Testis (tissue), 3 donors: ENCODE measurements around the gene DTNA. TPM values are rescaled to one million over a fixed set of nuclear protein-coding genes. Genes with fewer than 3 reads are reported as not detected.

Experiments
- DNase-seq: peaks from one replicate; pipeline ENCODE4 v3.0.0-alpha.2; 2019
- H3K27ac ChIP-seq, 2 donors: fragments of 200-600 bp; sonication (generic); one replicate each; pipeline ENCODE4 v1.5.1; 2019
- H3K27me3 ChIP-seq: fragments of 200-600 bp; sonication (generic); one replicate; pipeline ENCODE4 v1.5.1; 2019
- H3K36me3 ChIP-seq: fragments of 200-600 bp; sonication (generic); one replicate; pipeline ENCODE4 v1.5.1; 2017; ENCODE audit warnings: low read depth; ENCODE audit errors: missing control alignments
- H3K4me1 ChIP-seq: fragments of 200-600 bp; sonication (generic); one replicate; pipeline ENCODE4 v1.5.1; 2019
- H3K4me3 ChIP-seq, 2 donors: fragments of 200-600 bp; sonication (generic); one replicate each; pipeline ENCODE4 v1.5.1; 2017 to 2019
- H3K9me3 ChIP-seq: fragments of 200-600 bp; sonication (generic); one replicate; pipeline ENCODE4 v1.5.1; 2017
- POLR2A ChIP-seq: fragments of 450-650 bp; IDR thresholded peaks from one replicate; pipeline ENCODE4 v1.6.1; 2017; ENCODE audit warnings: antibody characterized with exemption, mild to moderate bottlenecking, moderate library complexity
- WGBS, 2 donors: methylation state at CpG; one replicate each; pipeline ENCODE4 v1.1.5; 2018; 5-methylcytosine and 5-hydroxymethylcytosine counted together
- intact Hi-C: fragments of 100-400 bp; cut with DNase I; formaldehyde crosslinking; loops from one replicate; pipeline ENCODE4 v1.15.1; 2023; ENCODE audit warnings: low total_unique reads
- polyA plus RNA-seq: library from polyadenylated mRNA; stranded (reverse); fragments of 350-450 nt; fragmentation: Illumina TruSeq; extraction: RNeasy Lipid Tissue Mini Kit (QIAGEN cat#74804); gene quantifications from one replicate; pipeline ENCODE4 v1.2.3, GENCODE V29; 2014; ENCODE audit warnings: low read depth, low replicate concordance; ENCODE audit not compliant: insufficient read depth
- total RNA-seq, 2 donors: library from RNA; depleted of rRNA; stranded (reverse); fragments of >200 nt; gene quantifications; one replicate each; pipeline ENCODE4 v1.2.3, GENCODE V29; 2016
- TF ChIP-seq, protein P1 (sequence below), 3 experiments: fragments of 450-650 bp in 2 of 3; fragments of 200-600 bp in 1 of 3; sonication (generic) in 1 of 3; IDR thresholded peaks; one replicate each; pipeline ENCODE4 v1.5.1; 2016 to 2019; ENCODE audit warnings: antibody characterized with exemption in 3 of 3, mild to moderate bottlenecking in 2 of 3, moderate library complexity in 1 of 3

The DTNA gene
- total and polyA plus RNA-seq, 3 donors from 2014 or later = 18.9 to 96.0 (median 69.1) TPM

DNA sequence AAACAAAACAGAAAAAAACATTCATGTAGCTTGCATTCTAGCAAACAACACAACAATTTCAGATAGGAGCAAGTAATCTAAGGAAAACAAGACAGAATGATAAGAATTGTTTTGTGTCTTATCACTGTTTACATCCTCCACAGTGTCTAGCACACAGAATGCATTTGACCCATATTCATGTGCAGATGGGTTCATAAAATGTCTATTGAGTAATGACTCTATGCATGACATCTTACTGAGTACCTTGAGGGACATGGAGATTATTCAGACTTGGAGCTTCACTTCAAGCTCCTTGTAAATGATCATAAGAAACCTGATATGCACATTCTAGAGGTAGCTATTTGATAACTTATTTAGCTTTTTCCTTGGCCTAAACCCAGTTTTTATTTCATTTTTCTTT is 69.0 kb downstream of the DTNA start:
- Histone ChIP-seq H3K4me1 (no peaks in the 10 kb centered on the region), H3K9me3 (no peaks in the 10 kb centered on the region), H3K27ac (no peak overlapping the region), H3K36me3 (no peaks in the 10 kb centered on the region), H3K4me3 (no peak overlapping the region), H3K27me3 (no peaks in the 10 kb centered on the region)
- no peak for TF ChIP-seq POLR2A
- TF ChIP-seq, protein P1, sequence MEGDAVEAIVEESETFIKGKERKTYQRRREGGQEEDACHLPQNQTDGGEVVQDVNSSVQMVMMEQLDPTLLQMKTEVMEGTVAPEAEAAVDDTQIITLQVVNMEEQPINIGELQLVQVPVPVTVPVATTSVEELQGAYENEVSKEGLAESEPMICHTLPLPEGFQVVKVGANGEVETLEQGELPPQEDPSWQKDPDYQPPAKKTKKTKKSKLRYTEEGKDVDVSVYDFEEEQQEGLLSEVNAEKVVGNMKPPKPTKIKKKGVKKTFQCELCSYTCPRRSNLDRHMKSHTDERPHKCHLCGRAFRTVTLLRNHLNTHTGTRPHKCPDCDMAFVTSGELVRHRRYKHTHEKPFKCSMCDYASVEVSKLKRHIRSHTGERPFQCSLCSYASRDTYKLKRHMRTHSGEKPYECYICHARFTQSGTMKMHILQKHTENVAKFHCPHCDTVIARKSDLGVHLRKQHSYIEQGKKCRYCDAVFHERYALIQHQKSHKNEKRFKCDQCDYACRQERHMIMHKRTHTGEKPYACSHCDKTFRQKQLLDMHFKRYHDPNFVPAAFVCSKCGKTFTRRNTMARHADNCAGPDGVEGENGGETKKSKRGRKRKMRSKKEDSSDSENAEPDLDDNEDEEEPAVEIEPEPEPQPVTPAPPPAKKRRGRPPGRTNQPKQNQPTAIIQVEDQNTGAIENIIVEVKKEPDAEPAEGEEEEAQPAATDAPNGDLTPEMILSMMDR (IDR thresholded peaks at IDR 0.05) = no peak
- intact Hi-C loops = no loop called here
- no peak for DNase-seq

DNA sequence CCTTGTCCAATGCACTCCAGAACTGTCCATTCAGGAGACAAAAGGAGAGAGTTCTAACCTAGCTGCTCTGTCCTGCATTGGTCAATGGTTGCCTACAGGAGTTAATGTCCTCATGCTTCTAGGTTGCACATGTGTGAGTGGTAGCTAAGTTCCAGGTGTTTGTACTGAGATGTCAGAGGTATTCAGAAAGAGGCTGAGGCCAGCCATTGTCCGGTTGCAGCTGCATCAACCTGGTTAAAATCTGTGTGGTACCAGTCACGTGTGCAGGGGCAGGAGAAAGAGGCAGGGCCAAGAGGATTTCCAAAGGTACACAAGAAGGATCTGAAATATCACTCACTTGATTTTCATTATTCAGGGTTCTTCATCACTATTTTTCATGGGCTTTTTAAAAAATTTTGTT is 70.8 kb downstream of the DTNA start:
- Histone ChIP-seq H3K27ac (no peak overlapping the region), H3K4me1 (no peaks in the 10 kb centered on the region), H3K9me3 (no peaks in the 10 kb centered on the region), H3K4me3 (no peak overlapping the region), H3K36me3 (no peaks in the 10 kb centered on the region), H3K27me3 (no peaks in the 10 kb centered on the region)
- DNase-seq = no peak
- WGBS, 2 donors = 89 to 94% methylated on average over 2 of the region's 2 CpGs
- intact Hi-C loops = no loop called here
- TF ChIP-seq POLR2A = no peak
- TF ChIP-seq, protein P1 (IDR thresholded peaks at IDR 0.05) = no peak

DNA sequence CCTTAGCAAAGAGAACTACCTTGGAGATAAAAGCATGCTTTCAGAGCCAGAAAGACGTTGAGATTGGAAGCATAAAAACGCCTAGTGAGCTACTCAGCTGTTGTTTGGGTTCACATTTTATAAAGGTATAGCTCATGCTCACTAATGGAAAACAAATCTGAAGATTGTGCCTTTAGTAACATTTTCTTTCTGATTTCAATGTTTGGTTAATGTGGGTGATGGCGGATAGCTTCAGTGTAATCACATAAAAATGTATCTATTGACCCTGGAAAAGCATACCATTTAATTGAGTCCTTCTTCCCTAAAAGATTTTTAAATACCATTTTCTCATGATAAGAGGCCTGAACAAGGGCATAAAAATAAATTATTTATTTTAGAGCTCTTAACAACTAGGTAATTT is 73.4 kb downstream of the DTNA start:
- TF ChIP-seq, protein P1 (IDR thresholded peaks at IDR 0.05) = no peak
- Histone ChIP-seq H3K4me1 (no peaks in the 10 kb centered on the region), H3K27ac (no peak overlapping the region), H3K27me3 (no peaks in the 10 kb centered on the region), H3K36me3 (no peaks in the 10 kb centered on the region), H3K9me3 (no peaks in the 10 kb centered on the region), H3K4me3 (no peak overlapping the region)
- DNase-seq = no peak
- WGBS, 2 donors = 55 to 58% methylated on average over 3 of the region's 3 CpGs
- intact Hi-C loops = no loop called here

DNA sequence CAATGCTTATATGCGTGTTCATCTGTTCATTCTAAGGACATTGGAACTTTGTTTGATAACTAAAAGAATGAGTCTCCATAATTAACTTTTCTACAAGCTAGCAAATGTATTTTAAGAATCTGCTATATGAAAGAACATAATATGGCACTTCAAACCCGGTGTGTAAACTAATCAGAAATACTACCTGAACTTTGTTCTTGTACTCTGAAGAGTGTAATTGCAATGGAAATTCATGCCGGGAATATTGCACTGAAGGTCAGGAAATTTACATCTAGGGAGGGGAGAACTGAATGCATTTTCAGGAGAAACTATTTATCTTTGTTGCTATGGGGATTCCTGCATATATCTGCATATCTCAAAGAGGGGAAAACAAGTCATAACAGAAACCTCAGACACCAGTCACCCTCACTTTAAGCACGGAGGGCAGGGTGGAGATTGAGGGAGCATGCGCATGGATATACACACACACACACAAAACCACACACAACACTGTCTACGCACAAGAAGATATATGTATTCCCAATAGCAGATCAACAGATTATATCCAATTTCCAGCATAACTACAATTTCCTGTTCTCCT is 76.2 kb downstream of the DTNA start:
- TF ChIP-seq, protein P1 (IDR thresholded peaks at IDR 0.05) = no peak
- no peak for TF ChIP-seq POLR2A
- H3K36me3 ChIP-seq = no peaks in the 10 kb centered on the region
- 78 to 87% methylated on average over 6 of the region's 6 CpGs for WGBS, 2 donors
- H3K4me3 ChIP-seq = no peak overlapping the region
- H3K4me1 ChIP-seq = no peaks in the 10 kb centered on the region
- no peaks in the 10 kb centered on the region for H3K27me3 ChIP-seq
- H3K9me3 ChIP-seq = no peaks in the 10 kb centered on the region
- no peak overlapping the region for H3K27ac ChIP-seq
- DNase-seq = no peak
- intact Hi-C loops = no loop called here

DNA sequence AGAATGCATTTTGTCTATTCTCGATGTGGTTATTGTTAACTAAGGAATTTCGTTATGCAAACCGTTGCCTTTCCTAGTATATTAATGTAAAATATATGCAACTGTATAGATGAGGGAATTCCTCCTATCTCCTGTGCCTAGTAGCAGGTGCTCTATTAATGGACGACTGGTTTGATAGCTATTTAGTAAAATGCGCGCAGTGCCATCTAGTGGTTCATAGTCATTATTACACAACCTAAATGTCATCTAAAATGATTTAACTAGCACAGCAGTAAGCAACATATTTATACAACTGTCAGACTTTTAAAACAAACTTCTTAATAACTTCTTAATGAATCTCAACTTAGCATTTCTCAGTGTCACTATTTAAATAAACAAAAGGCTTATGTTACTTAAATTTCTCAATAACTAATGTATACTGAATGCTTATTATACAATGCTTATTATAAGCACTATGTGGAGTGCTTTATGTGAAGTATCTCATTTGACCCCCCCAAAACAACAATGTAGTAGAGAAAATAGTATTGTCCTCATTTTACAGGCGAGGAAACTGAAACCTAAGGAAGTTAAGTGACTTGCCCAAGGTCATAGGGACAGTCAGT is 77.9 kb downstream of the DTNA start:
- no peaks in the 10 kb centered on the region for H3K27me3 ChIP-seq
- peak; percentile 55 for DNase-seq
- no peak for TF ChIP-seq POLR2A
- TF ChIP-seq, protein P1 (IDR thresholded peaks at IDR 0.05) = peak; percentile 64 to 82 (median 67)
- no peaks in the 10 kb centered on the region for H3K9me3 ChIP-seq
- no peak overlapping the region for H3K27ac ChIP-seq
- H3K4me1 ChIP-seq = no peaks in the 10 kb centered on the region
- no peak overlapping the region for H3K4me3 ChIP-seq
- WGBS, 2 donors = 16 to 18% methylated on average over 7 of the region's 7 CpGs
- intact Hi-C loops = no loop called here
- H3K36me3 ChIP-seq = no peaks in the 10 kb centered on the region
